ENCODE results near the gene IL9.
"Not testable (repeated sequence)": the region's sequence is repeated elsewhere in the genome, so short reads cannot be mapped to it uniquely, and the experiment has no call there.

The IL9 gene

DNA sequence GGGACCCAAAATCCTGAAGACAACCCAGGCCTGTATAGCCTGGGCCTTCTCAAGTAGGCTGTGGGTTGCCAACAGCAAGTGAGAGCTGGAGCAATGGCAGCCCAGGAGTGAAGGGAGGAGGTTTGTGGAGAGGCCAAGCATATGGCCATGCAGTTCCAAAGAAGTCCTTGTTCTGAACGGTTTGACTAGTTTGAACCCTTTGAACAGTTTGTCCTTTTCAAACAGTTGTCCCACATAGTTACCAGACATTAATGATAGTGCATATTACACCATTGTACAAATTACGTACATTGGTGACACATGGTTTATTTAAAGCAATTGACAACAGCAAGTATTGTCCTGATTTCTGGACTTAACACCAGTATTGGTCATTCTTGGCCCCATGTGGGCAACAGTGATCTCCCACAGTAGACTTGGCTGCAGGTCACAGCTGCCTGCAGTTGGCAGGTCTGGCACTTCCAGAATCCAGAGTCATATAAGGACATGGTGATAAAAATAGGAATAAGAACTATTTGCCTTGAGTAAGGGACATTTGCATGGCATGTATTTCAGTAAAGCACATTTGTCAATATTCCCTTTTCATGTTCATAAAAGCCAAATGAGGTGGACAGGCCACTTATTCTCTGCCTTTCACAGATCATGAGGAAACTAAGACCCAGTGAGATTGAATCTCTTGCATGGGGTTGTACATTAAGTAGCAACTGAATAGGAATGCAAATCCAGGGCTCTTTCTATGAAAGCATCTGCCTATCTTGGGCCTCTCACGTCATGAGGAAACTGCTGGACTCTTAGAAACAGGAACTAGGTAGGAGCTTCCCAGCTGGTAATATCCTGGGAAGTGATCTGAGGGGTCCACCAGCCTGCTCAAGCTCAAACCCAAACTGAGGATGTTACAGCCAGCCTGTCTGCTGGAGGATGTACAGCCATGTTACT is 30.9 kb downstream of the IL9 start:
- DNase-seq = no peak

GRCh38 chr5:135862744-135863143 is 32.9 kb downstream of the IL9 start:
- no peak for DNase-seq

- DNase-seq = no peak
Observed at GRCh38 chr5:135862086-135862485, 33.6 kb downstream of the IL9 start.

DNA sequence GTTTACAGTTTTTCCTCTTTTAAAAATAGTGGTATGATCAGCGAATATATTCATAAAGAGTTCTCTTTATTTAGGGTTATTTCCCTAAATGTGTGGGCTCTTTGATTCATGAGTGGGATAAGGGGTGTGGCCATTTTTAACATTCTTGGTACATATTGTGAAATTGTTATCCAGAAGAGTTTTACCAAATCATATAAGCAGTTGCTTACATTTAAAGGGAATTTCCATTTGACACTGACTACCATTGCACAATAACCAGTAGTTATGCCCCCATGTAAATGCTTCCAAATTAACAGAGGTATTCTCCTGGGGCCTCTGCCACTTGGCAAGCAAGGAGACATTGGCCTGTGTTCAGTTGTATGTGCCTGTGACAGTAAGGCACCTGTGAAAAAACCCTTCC is 34.0 kb downstream of the IL9 start:
- DNase-seq = no peak

DNA sequence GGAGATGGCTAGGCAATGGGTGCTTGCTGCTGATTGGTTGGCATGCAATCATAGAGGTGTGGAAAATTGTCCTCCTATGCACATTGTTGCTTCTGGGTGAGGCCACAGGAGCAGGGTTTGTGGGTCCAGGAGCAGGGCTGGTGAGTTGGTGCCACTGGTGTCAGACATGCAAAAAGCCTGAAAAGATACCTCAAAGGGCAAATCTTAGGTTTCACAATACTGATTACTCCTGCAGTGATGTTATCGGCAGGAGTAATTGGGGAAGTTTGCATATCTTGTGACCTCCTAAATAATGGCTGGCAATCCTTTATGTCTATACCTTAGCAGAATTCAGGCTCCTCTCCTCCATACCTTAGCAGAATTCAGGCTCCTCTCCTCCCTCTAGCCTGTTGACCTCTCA is 36.0 kb downstream of the IL9 start:
- DNase-seq = no peak

- DNase-seq = not testable (repeated sequence)
Observed at GRCh38 chr5:135859186-135859585, 36.5 kb downstream of the IL9 start.

DNA sequence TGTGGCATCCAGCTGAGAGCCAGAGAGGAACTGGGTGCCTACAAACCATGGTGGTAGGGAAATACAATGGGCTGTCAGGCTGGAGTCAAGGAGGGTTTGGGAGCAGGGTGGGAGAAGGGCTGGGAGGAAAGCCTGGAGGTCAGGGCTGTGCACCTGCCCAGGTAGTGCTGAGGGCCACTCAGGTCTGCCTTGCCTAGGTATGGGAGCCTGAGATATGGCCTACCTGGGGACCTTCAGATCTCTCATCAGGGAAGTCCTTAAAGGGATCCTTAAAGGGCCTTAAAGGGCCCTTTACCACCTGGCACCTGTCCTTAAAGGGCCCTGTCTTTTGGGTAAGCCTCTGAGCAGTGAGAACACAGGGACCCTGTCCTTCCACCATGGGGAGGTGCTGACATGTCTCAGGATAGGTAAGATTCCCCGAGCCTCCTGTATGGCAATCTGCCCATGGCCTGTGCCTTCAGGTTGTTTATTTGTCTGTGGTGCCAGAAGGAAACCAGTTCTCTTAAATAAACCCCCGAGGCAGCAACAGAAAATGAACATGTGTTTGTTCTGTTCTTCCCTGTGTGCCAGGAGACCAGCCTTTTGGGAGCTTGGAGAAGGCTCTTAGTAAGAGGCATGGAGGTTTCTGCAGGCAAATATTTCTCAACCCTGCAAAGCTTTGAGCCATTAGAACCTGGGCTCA is 37.9 kb downstream of the IL9 start:
- DNase-seq = no peak

- no peak for DNase-seq
Observed at GRCh38 chr5:135851915-135852845, 43.5 kb downstream of the IL9 start.

GRCh38 chr5:135851186-135851914 is 44.3 kb downstream of the IL9 start:
- no peak for DNase-seq

GRCh38 chr5:135850671-135851070 is 45.0 kb downstream of the IL9 start:
- no peak for DNase-seq

DNA sequence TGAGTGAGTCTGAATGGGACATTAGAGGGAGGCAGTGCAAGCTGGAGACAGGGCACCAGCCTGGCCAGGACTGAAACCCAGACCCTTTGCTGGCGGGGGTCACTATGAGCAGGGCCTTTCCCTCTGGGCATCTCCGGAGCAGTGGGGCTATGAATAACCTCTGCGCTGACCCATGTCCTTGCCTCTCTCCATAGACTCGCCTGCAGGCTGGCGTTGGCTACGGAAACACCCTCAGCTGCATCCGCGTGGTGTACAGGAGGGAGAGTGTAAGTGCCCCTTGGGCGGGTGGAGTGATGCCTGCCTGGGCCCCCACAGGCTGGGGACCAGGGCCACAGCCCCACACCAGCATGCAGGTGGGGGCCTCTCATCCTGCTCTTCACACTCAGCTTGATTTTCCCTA is 45.4 kb downstream of the IL9 start:
- no peak for DNase-seq

- DNase-seq = no peak
Observed at GRCh38 chr5:135847976-135848375, 47.7 kb downstream of the IL9 start.

DNA sequence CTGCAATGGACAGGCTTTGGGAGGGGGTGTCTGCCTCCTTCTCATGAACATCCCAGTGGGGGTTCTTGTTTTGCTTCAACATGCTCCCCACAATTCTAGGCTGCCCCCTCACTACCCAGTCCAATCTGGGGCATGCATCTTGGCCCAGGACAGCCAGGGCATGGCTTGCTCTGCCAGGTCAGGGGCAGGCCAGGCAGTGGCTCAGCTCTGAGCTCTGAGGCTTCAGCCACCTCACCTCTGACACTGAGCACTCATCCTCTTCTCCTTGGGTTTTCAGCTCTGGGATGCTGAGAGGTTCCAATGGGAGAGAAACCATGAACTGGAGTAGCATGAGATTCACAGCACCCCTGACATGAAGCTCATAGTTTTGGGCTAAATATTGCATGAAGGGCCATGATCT is 49.3 kb downstream of the IL9 start:
- DNase-seq = no peak

DNA sequence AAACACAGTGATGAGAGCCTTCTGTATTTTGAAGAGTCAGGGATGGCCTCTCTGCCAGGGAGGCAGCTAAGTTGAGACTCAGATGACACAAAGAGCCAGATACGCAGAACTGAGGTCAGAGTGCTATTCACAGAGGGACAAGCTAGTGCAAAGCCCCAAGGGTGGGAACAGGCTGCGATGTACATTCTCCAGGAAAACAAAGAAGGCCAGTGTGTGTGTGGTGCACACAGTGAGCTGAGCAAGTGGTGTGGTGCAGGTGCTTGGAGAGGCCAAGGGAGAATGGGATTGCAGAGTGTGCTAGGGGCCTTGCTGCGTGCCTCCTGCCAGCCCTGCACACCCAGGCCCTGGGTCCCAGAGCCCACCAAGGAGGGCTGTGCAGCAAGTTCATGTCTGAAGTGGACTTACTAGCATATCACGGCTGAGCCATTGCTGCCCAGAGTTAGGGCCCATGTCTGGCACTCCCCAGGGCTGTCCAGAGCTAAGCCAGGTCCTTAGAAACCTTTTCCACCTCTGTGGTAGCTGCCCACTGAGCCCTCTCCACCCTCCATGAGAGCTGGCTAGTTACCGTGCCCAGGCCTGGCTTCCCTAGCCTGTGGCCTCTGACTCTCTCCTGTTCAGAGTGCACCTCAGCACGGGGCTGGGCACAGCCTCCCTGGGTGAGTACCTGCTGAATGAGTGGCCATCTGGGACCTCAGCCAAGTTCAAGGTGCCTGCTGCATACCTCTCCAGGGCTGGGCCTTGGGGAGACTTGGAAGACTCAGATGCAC is 51.9 kb downstream of the IL9 start:
- no peak for DNase-seq

DNA sequence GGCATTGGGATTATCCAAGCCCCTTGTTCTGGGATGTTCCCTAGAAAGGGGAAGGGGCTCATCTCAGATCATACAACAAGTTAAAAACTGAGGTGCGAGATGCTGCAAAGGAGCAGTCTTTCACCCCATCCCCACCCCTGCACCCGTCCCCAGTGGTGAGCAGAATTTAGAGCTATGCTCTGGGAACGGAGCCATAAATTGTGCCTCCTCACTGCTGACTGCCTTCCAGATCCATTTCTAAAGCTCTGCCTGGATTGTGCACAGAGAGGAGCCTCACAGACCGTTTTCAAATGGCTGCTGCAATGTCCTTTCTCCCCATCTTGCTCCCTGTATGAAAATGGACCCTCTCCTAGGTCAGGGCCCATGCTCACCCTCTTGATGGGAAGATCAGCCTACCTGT is 52.9 kb downstream of the IL9 start:
- DNase-seq = no peak

Data from SHP77 treated with DMSO at 0.1 percent for 48 hours (cell line).